ENCODE measurements around the gene KRTAP6-3. TPM values are rescaled to one million over a fixed set of nuclear protein-coding genes. Genes with fewer than 3 reads are reported as not detected.

KRTAP6-3 gene
- total and polyA plus RNA-seq, 2 donors (not counting 1 experiment from before 2014, with no cell fraction given), result not detected

DNA sequence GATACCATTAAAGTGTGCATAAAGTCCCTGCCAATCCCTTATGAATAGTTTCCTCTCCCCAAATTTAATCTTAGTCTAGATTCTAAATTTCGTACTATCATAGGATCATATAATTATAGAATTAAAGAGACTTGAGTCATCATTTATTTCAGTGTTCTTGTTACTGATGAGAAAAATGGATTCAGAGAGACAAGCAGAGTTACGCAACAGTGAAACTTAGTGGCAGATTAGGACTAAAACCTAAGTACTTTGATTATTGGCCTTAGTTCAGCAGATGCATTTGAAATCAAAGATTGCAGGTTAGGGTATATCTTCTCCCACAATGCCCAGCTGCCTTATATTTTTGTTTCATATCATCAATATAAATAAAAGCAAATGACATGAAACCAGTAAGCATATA, 30.3 kb upstream of the KRTAP6-3 start:
- H3K4me3 ChIP-seq (ENCODE audit: control extremely low read depth in 1 of 5, extremely low read depth in 1 of 5, insufficient read depth in 1 of 5, low read depth in 2 of 5, low read length in 4 of 5), result no peak overlapping the region
- Mint-ChIP-seq H3K9me3 (ENCODE audit: insufficient read depth) (no peaks in the 10 kb centered on the region), H3K27ac (no peak overlapping the region), H3K4me3 (no peak overlapping the region), H3K4me1 (no peaks in the 10 kb centered on the region), H3K27me3 (no peaks in the 10 kb centered on the region)
- intact Hi-C loops (cut with micrococcal nuclease), result no loop called here
- no peak overlapping the region for H3K9ac ChIP-seq (ENCODE audit: low read length)
- TF ChIP-seq, protein P1, sequence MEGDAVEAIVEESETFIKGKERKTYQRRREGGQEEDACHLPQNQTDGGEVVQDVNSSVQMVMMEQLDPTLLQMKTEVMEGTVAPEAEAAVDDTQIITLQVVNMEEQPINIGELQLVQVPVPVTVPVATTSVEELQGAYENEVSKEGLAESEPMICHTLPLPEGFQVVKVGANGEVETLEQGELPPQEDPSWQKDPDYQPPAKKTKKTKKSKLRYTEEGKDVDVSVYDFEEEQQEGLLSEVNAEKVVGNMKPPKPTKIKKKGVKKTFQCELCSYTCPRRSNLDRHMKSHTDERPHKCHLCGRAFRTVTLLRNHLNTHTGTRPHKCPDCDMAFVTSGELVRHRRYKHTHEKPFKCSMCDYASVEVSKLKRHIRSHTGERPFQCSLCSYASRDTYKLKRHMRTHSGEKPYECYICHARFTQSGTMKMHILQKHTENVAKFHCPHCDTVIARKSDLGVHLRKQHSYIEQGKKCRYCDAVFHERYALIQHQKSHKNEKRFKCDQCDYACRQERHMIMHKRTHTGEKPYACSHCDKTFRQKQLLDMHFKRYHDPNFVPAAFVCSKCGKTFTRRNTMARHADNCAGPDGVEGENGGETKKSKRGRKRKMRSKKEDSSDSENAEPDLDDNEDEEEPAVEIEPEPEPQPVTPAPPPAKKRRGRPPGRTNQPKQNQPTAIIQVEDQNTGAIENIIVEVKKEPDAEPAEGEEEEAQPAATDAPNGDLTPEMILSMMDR (IDR thresholded peaks at IDR 0.05), result no peak
- ChIA-PET POLR2A (no interaction called here), CTCF (no interaction called here)
- H3K4me2 ChIP-seq (replicated peaks; ENCODE audit: low read depth, low read length, poor library complexity, severe bottlenecking), result no peak overlapping the region
- no peaks in the 10 kb centered on the region for H3K36me3 ChIP-seq (replicated peaks in 1 of 2; ENCODE audit: control extremely low read depth in 1 of 2, control insufficient read depth in 1 of 2, extremely low read depth in 1 of 2, insufficient read depth in 2 of 2, low read length in 1 of 2)
- H3K79me2 ChIP-seq (ENCODE audit: control insufficient read depth, insufficient read depth, low read length), result no peaks in the 10 kb centered on the region
- no peak overlapping the region for H2AFZ ChIP-seq (ENCODE audit: insufficient read depth, low read depth, low read length, poor library complexity, severe bottlenecking)
- no peaks in the 10 kb centered on the region for H3K4me1 ChIP-seq (ENCODE audit: control insufficient read depth in 2 of 2, insufficient read depth in 2 of 2, low read length in 2 of 2)
- H3K9me3 ChIP-seq (ENCODE audit: control extremely low read depth in 1 of 3, control insufficient read depth in 2 of 3, insufficient read depth in 1 of 3, low read length in 2 of 3), result no peaks in the 10 kb centered on the region
- no peak for ATAC-seq (ENCODE audit: low read depth)
- DNase-seq, result no peak
- WGBS (ENCODE audit: insufficient coverage), result 100% methylated on average over 1 of the region's 2 CpGs
- H4K20me1 ChIP-seq (ENCODE audit: control insufficient read depth, insufficient read depth, low read length, poor library complexity, severe bottlenecking), result no peaks in the 10 kb centered on the region
- H3K27ac ChIP-seq (ENCODE audit: low read length in 2 of 2), result no peak overlapping the region
- H3K27me3 ChIP-seq (replicated peaks in 1 of 4; ENCODE audit: control extremely low read depth in 1 of 4, control insufficient read depth in 3 of 4, insufficient read depth in 4 of 4, low read length in 3 of 4), result no peaks in the 10 kb centered on the region

DNA sequence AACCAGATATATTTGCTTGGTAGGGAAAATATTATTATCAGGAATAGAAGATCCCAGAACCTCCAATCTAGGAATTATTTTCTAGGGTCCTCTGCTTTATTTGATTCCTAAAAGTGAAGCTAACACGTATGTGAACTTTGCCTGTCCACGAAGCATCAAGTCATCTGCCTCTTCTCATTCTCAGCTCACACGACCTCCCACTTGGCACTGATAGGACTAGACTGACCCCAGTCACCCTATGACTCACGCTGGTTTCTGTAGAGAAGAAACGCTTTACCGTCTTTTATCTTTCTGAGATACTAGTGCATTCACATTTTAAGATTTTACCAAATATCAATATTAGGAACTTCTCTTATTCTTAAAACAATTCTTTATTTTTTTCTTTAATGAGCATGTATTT, 29.2 kb upstream of the KRTAP6-3 start:
- Mint-ChIP-seq H3K27me3 (no peaks in the 10 kb centered on the region), H3K4me3 (no peak overlapping the region), H3K9me3 (ENCODE audit: insufficient read depth) (no peaks in the 10 kb centered on the region), H3K27ac (no peak overlapping the region), H3K4me1 (no peaks in the 10 kb centered on the region)
- Histone ChIP-seq H4K20me1 (ENCODE audit: control insufficient read depth, insufficient read depth, low read length, poor library complexity, severe bottlenecking) (no peaks in the 10 kb centered on the region), H3K9me3 (ENCODE audit: control extremely low read depth in 1 of 3, control insufficient read depth in 2 of 3, insufficient read depth in 1 of 3, low read length in 2 of 3) (no peaks in the 10 kb centered on the region), H3K27me3 (replicated peaks in 1 of 4; ENCODE audit: control extremely low read depth in 1 of 4, control insufficient read depth in 3 of 4, insufficient read depth in 4 of 4, low read length in 3 of 4) (no peaks in the 10 kb centered on the region), H2AFZ (ENCODE audit: insufficient read depth, low read depth, low read length, poor library complexity, severe bottlenecking) (no peak overlapping the region), H3K79me2 (ENCODE audit: control insufficient read depth, insufficient read depth, low read length) (no peaks in the 10 kb centered on the region), H3K27ac (ENCODE audit: low read length in 2 of 2) (no peak overlapping the region), H3K36me3 (replicated peaks in 1 of 2; ENCODE audit: control extremely low read depth in 1 of 2, control insufficient read depth in 1 of 2, extremely low read depth in 1 of 2, insufficient read depth in 2 of 2, low read length in 1 of 2) (no peaks in the 10 kb centered on the region), H3K4me1 (ENCODE audit: control insufficient read depth in 2 of 2, insufficient read depth in 2 of 2, low read length in 2 of 2) (no peaks in the 10 kb centered on the region), H3K4me3 (ENCODE audit: control extremely low read depth in 1 of 5, extremely low read depth in 1 of 5, insufficient read depth in 1 of 5, low read depth in 2 of 5, low read length in 4 of 5) (no peak overlapping the region), H3K4me2 (replicated peaks; ENCODE audit: low read depth, low read length, poor library complexity, severe bottlenecking) (no peak overlapping the region), H3K9ac (ENCODE audit: low read length) (no peak overlapping the region)
- TF ChIP-seq, protein P1 (IDR thresholded peaks at IDR 0.05), result no peak
- no peak for TF ChIP-seq EZH2 (IDR thresholded peaks at IDR 0.05; ENCODE audit: borderline replicate concordance, insufficient read depth, low read depth, low read length, poor library complexity, severe bottlenecking)
- intact Hi-C loops (cut with micrococcal nuclease), result no loop called here
- POLR2A ChIA-PET, result no interaction called here
- no peak for ATAC-seq (ENCODE audit: low read depth)
- 50% methylated on average over 2 of the region's 6 CpGs for WGBS (ENCODE audit: insufficient coverage)
- CTCF ChIA-PET, result no interaction called here
- DNase-seq, result no peak

Measured in B cell (primary cell).